ENCODE measurements around the gene ADAM17. TPM values are rescaled to one million over a fixed set of nuclear protein-coding genes. Genes with fewer than 3 reads are reported as not detected.
A peak's percentile ranks its signal among the peaks of the same experiment; 100 is the strongest.

ADAM17 gene
- total RNA-seq, 3 donors from 2014 or later: 32.2 to 65.9 (median 48.8) TPM

DNA sequence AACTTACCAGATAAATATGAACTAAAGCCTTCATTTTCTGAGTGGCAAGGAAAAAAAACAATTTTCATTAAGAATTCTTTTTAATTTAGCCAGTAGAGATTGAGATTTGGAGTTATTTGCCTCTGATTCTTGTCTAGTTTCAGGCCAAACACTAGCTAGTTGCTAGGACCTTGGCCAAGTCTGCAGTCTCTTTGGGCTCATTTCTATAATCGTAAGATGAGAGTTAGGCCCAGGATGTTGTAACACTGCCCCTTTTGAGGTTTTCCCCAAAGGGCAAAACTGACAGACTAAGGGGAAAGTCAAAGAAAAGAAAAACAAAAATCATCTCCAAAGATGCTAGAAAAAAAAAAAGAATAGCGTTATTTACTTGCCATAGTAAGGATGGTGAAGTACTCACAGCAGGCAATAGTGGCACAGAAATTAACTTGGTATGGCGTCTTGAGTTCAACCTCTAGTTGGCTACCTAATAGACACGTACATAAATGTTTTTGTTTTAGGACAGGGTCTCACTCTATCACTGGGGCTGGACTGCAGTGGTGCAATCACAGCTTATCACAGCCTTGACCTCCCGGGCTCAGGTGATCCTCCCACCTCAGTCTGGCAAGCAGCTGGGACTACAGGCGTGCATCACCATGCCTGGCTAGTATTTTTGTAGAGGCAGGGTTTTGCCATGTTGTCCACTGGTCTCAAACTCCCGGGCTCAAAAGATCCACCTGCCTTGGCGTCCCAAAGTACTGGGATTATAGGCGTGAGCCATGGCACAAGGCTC lies 23.0 kb upstream of the ADAM17 start:
- H3K27me3 ChIP-seq: no peaks in the 10 kb centered on the region
- intact Hi-C loops (cut with DNase I; ENCODE audit: low total_unique reads): no loop called here
- DNase-seq (ENCODE audit: low spot score in 2 of 2): no peak
- no peak overlapping the region for H3K27ac ChIP-seq
- H3K36me3 ChIP-seq: no peaks in the 10 kb centered on the region
- H3K9me3 ChIP-seq: no peaks in the 10 kb centered on the region
- H3K4me1 ChIP-seq: no peaks in the 10 kb centered on the region
- H3K4me3 ChIP-seq: no peak overlapping the region
- TF ChIP-seq POLR2A (IDR thresholded peaks at IDR 0.05) (no peak), POLR2AphosphoS5 (IDR thresholded peaks at IDR 0.05) (no peak)
- TF ChIP-seq, protein P1, sequence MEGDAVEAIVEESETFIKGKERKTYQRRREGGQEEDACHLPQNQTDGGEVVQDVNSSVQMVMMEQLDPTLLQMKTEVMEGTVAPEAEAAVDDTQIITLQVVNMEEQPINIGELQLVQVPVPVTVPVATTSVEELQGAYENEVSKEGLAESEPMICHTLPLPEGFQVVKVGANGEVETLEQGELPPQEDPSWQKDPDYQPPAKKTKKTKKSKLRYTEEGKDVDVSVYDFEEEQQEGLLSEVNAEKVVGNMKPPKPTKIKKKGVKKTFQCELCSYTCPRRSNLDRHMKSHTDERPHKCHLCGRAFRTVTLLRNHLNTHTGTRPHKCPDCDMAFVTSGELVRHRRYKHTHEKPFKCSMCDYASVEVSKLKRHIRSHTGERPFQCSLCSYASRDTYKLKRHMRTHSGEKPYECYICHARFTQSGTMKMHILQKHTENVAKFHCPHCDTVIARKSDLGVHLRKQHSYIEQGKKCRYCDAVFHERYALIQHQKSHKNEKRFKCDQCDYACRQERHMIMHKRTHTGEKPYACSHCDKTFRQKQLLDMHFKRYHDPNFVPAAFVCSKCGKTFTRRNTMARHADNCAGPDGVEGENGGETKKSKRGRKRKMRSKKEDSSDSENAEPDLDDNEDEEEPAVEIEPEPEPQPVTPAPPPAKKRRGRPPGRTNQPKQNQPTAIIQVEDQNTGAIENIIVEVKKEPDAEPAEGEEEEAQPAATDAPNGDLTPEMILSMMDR (IDR thresholded peaks at IDR 0.05): no peak

- intact Hi-C loops (cut with DNase I; ENCODE audit: low total_unique reads): no loop called here
- no peaks in the 10 kb centered on the region for H3K27me3 ChIP-seq
- H3K36me3 ChIP-seq: no peaks in the 10 kb centered on the region
- no peaks in the 10 kb centered on the region for H3K9me3 ChIP-seq
- H3K4me1 ChIP-seq: no peaks in the 10 kb centered on the region
- H3K4me3 ChIP-seq: no peak overlapping the region
- peak overlapping the region; percentile 78 to 79 for H3K27ac ChIP-seq
- no peak for TF ChIP-seq POLR2AphosphoS5 (IDR thresholded peaks at IDR 0.05)
- no peak for TF ChIP-seq POLR2A (IDR thresholded peaks at IDR 0.05)
- TF ChIP-seq, protein P1 (IDR thresholded peaks at IDR 0.05): no peak
- DNase-seq (ENCODE audit: low spot score in 2 of 2): no peak
Measured at GRCh38 chr2:9574331-9574730, 18.7 kb upstream of the ADAM17 start.

DNA sequence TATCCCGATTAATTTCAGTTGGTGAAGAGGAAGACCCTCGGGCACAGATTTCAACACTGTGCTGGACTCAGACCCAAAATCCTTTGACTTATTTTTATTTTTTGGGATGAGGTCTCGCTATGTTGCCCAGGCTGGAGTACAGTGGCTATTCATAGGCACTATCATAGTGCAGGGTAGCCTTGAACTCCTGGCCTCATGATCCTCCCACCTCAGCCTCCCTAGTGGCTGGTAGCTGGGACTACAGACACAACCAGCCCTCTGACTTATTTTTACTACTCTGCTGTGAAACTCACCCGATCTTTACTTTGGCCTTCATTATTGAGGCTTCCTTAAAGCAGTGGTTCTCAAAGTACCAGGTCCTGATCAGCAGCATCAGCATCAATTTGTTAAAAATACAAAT lies 18.2 kb upstream of the ADAM17 start:
- no peaks in the 10 kb centered on the region for H3K9me3 ChIP-seq
- H3K27me3 ChIP-seq: no peaks in the 10 kb centered on the region
- H3K4me1 ChIP-seq: no peaks in the 10 kb centered on the region
- H3K4me3 ChIP-seq: no peak overlapping the region
- DNase-seq (ENCODE audit: low spot score in 2 of 2): no peak
- no peaks in the 10 kb centered on the region for H3K36me3 ChIP-seq
- intact Hi-C loops (cut with DNase I; ENCODE audit: low total_unique reads): no loop called here
- TF ChIP-seq POLR2A (IDR thresholded peaks at IDR 0.05) (no peak), POLR2AphosphoS5 (IDR thresholded peaks at IDR 0.05) (no peak)
- TF ChIP-seq, protein P1 (IDR thresholded peaks at IDR 0.05): no peak
- peak overlapping the region; percentile 78 to 79 for H3K27ac ChIP-seq

DNA sequence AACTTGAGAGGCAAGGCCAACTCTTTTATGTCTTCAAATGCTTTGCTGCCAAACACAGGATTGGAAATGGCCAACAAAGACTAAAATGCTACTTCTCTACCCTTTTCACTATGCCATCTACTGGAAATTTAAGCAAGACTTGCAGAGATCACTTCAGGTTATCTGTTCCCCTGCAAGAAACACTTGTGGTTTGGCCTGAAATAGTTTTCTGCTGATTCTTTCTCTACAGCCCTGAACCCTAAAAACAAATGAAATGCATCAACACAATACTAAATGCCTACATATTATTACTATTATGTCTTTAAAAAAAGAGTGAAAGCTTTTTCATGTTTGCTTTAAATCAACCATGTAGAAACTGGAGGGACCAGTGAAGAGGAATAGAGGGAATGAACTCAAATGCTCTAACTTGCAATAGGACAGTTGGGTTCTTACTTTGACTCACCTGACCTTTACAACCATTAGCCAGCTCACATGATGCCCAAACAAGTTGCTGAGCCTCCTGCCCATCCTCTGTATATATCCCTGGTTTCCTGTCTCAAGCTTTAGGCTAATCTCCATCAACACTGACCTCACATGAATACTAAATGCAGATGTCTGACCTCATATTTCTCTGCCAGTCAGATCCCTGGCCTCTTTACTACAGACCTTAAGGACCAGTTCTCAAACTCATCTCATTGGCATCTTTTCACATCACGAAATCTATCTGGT lies 17.5 kb upstream of the ADAM17 start:
- intact Hi-C loops (cut with DNase I; ENCODE audit: low total_unique reads): no loop called here
- Histone ChIP-seq H3K36me3 (no peaks in the 10 kb centered on the region), H3K27me3 (no peaks in the 10 kb centered on the region), H3K27ac (peak overlapping the region; percentile 78 to 79), H3K4me1 (no peaks in the 10 kb centered on the region), H3K4me3 (no peak overlapping the region), H3K9me3 (no peaks in the 10 kb centered on the region)
- DNase-seq (ENCODE audit: low spot score in 2 of 2): no peak
- TF ChIP-seq, protein P1 (IDR thresholded peaks at IDR 0.05): no peak
- TF ChIP-seq POLR2A (IDR thresholded peaks at IDR 0.05) (no peak), POLR2AphosphoS5 (IDR thresholded peaks at IDR 0.05) (no peak)

Measured in breast epithelium (tissue), 4 donors.